Chondrocyte (in vitro differentiated cells): ENCODE measurements around the gene TBCA. TPM values are rescaled to one million over a fixed set of nuclear protein-coding genes. Genes with fewer than 3 reads are reported as not detected.

Experiments used
- DNase-seq: peaks from one replicate; pipeline ENCODE4 v3.0.0; 2021; ENCODE audit warnings: mixed read lengths, low spot score
- H3K27ac Mint-ChIP-seq: one replicate; pipeline ENCODE4 v1.8.0; 2021; ENCODE audit warnings: mild to moderate bottlenecking, moderate library complexity, mixed read lengths; ENCODE audit not compliant: unreplicated experiment
- H3K27me3 Mint-ChIP-seq: 2 replicates; pipeline ENCODE4 v1.8.0; 2021; ENCODE audit warnings: low read depth, mixed read lengths
- H3K36me3 Mint-ChIP-seq: 2 replicates; pipeline ENCODE4 v1.8.0; 2021; ENCODE audit warnings: low read depth, mixed read lengths
- H3K4me1 Mint-ChIP-seq: 2 replicates; pipeline ENCODE4 v1.8.0; 2021; ENCODE audit warnings: low read depth, mild to moderate bottlenecking, mixed read lengths
- H3K4me3 Mint-ChIP-seq: one replicate; pipeline ENCODE4 v1.8.0; 2021; ENCODE audit warnings: mild to moderate bottlenecking, moderate library complexity, mixed read lengths; ENCODE audit not compliant: unreplicated experiment
- H3K9me3 Mint-ChIP-seq: 2 replicates; pipeline ENCODE4 v1.8.0; 2021; ENCODE audit warnings: low read depth, mixed read lengths
- total RNA-seq: library from RNA; stranded (reverse); gene quantifications from 3 replicates; pipeline ENCODE4 v1.2.1, GENCODE V29; 2021
- TF ChIP-seq, protein P1 (sequence below): fragments of 200-600 bp; sonication (generic); IDR thresholded peaks from 2 replicates; pipeline ENCODE4 v1.5.0; 2021; ENCODE audit warnings: antibody characterized with exemption, mild to moderate bottlenecking, moderate library complexity

TBCA gene
- total RNA-seq, 1 donor from 2014 or later, result 163 TPM

DNA sequence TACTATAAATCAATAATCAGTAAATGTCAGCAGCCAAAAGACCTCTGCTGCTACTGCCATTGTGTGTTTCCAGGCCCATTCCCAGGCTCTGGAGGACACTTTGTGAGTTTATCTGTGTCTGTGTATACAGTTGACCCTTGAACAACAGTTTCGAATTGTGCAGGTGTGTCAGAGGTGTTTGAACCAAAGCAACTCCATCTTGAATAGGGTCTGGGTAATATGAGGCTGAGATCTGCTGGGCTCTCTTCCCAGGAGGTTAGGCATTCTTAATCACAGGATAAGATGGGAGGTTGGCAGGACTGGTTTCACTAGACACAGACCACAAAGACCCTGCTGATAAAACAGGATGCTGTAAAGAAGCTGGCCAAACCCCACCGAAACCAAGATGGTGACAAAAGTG, 2.3 kb upstream of the TBCA start:
- Mint-ChIP-seq H3K9me3 (no peaks in the 10 kb centered on the region), H3K4me1 (peaks cover 27% of the 10 kb centered on the region), H3K36me3 (no peaks in the 10 kb centered on the region), H3K27me3 (no peaks in the 10 kb centered on the region), H3K4me3 (no peak overlapping the region), H3K27ac (no peak overlapping the region)
- no peak for DNase-seq
- TF ChIP-seq, protein P1, sequence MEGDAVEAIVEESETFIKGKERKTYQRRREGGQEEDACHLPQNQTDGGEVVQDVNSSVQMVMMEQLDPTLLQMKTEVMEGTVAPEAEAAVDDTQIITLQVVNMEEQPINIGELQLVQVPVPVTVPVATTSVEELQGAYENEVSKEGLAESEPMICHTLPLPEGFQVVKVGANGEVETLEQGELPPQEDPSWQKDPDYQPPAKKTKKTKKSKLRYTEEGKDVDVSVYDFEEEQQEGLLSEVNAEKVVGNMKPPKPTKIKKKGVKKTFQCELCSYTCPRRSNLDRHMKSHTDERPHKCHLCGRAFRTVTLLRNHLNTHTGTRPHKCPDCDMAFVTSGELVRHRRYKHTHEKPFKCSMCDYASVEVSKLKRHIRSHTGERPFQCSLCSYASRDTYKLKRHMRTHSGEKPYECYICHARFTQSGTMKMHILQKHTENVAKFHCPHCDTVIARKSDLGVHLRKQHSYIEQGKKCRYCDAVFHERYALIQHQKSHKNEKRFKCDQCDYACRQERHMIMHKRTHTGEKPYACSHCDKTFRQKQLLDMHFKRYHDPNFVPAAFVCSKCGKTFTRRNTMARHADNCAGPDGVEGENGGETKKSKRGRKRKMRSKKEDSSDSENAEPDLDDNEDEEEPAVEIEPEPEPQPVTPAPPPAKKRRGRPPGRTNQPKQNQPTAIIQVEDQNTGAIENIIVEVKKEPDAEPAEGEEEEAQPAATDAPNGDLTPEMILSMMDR, result no peak

DNA sequence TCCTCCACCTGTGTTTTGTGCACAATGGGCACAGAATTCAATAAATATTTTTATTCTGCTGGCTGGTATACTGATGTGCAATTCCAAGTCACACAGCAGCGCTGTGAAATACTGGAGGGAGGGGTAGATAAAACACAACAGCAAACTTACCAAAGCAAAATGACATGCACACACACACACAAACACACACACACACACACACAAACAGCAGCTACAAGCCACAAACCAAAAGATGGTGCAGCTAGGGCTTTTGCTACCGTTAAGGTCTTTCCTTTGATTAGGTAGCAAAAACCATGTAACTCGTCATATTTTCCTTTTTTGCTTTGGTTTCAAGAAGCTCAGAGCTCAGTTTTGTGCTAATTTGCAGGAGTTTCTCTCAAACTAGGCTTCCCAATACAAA, 1.8 kb upstream of the TBCA start:
- no peak for DNase-seq
- H3K36me3 Mint-ChIP-seq, result no peaks in the 10 kb centered on the region
- no peak overlapping the region for H3K27ac Mint-ChIP-seq
- no peaks in the 10 kb centered on the region for H3K27me3 Mint-ChIP-seq
- H3K4me1 Mint-ChIP-seq, result peaks cover 31% of the 10 kb centered on the region
- H3K4me3 Mint-ChIP-seq, result no peak overlapping the region
- TF ChIP-seq, protein P1, result no peak
- H3K9me3 Mint-ChIP-seq, result no peaks in the 10 kb centered on the region

DNA sequence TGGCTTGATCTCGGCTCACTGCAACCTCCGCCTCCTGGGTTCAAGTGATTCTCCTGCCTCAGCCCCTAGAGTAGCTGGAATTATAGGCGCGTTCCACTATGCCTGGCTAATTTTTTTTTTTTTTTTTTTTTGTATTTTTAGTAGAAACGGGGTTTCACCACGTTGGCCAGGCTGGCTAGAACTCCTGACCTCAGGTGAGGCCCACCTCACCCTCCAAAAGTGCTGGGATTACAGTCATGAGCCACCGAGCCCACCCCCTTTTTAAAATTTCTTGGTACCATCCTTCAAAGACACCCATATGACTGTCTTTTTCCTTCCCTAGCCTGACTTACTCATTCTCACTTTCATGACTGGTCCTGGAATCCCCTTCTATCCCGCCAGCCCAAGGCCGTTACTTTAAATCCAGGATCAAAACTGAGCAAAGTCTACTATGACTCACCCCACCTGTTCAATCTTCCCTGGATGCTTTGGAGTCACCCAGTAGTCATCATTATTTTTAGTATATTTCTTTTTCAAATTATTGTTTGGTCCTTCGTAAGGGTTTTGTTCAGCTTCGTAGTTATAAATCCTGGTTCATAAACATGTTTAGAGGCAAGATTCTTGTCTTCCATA, 1.2 kb upstream of the TBCA start:
- Mint-ChIP-seq H3K4me3 (no peak overlapping the region), H3K36me3 (no peaks in the 10 kb centered on the region), H3K9me3 (no peaks in the 10 kb centered on the region), H3K4me1 (peaks cover 33% of the 10 kb centered on the region), H3K27ac (no peak overlapping the region), H3K27me3 (no peaks in the 10 kb centered on the region)
- TF ChIP-seq, protein P1, result no peak
- DNase-seq, result no peak

DNA sequence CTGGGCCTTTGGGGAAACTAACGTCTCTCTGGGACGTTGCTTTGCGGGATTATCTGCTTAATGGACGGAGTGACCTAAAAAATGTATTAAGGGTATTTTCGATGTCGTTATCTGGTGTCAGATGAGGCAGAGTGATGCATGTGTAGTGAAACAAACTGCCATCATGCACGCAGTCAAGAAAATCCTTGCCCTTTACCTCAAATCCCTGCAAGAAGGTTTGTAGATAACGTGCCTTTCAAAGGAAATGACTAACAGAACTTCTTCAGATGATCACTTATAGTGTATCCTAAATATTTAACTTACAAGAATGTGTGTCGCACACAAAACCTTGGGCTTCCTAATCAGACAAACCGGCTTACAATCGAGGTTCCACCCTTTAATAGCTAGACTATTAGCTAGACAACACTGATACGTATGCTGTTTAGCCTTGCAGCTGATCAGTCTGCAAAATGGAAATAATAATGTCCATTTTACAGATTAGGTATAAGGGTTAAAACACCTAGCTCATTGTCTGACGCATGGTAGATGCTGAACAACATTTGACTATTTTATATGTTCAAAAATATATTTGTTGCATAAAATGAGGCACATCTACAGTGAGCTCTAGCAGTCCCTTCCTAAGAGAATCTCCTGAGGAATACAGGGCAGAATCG, 541 bp upstream of the TBCA start:
- Mint-ChIP-seq H3K27me3 (no peaks in the 10 kb centered on the region), H3K4me3 (peak overlapping the region; percentile 89), H3K36me3 (peaks cover 3% of the 10 kb centered on the region), H3K27ac (peak overlapping the region; percentile 99), H3K9me3 (no peaks in the 10 kb centered on the region), H3K4me1 (peaks cover 37% of the 10 kb centered on the region)
- no peak for DNase-seq
- TF ChIP-seq, protein P1, result no peak

DNA sequence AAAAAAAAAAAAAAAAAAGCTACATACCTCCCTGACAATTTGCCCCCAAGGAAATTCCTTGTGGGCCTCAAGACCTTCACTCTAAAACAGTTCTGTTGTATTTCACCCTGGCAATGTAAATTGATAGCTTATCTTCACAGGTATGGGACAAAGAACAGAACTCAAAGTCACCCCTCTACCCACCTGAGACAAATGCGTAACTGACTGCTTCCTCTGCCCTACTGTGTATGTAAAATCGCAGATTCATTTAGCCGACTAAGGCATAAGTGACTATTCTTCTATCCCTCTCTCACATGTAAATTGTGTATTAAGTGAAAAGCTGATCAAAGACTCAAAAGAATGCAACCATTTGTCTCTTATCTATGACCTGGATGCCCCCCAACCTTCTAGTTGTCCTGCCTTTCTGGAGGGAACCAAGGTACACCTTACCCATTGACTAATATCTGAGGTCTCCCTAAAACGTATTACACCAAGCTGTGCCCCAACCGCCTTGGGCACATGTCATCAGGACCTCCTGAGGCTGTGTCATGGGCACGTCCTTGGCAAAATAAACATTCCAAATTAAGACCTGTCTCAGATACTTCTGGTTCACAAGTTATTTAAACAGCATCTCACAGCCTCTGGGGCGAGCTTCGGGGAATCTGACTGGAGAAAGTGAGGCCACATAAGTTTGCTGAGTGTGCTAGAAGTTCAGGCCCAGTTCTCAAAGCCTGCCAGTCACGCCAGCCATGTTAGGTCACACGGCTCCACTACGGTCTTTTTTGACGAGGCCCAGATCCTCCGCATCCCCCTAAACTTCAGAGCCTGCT, 954 bp downstream of the TBCA start:
- no peaks in the 10 kb centered on the region for H3K9me3 Mint-ChIP-seq
- TF ChIP-seq, protein P1, result no peak
- peak overlapping the region; percentile 99 for H3K27ac Mint-ChIP-seq
- peaks cover 9% of the 10 kb centered on the region for H3K36me3 Mint-ChIP-seq
- no peak for DNase-seq
- H3K4me1 Mint-ChIP-seq, result peaks cover 44% of the 10 kb centered on the region
- peak overlapping the region; percentile 89 for H3K4me3 Mint-ChIP-seq
- H3K27me3 Mint-ChIP-seq, result no peaks in the 10 kb centered on the region
